ENCODE results near the gene MARF1.

DNA sequence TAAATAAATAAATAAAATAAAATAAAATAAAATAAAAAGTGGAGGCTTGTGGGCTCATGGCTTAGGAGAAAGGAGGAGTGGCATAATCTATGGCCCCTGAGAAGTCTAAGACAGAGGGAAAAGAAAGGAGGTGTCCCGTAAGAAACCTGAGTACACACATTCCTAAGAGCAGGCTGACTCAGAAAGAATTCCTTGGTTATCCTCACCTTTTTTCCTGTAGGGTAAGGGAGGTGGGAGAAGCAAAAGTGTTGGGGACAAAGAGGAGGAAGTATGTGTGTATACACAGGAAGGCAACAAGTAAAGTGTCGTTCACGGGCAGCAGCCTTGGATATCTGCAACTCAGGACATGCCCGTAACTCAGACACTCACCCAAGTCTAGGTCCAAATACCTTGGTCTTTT is 29.3 kb downstream of the MARF1 start:
- TF ChIP-seq, protein P1, sequence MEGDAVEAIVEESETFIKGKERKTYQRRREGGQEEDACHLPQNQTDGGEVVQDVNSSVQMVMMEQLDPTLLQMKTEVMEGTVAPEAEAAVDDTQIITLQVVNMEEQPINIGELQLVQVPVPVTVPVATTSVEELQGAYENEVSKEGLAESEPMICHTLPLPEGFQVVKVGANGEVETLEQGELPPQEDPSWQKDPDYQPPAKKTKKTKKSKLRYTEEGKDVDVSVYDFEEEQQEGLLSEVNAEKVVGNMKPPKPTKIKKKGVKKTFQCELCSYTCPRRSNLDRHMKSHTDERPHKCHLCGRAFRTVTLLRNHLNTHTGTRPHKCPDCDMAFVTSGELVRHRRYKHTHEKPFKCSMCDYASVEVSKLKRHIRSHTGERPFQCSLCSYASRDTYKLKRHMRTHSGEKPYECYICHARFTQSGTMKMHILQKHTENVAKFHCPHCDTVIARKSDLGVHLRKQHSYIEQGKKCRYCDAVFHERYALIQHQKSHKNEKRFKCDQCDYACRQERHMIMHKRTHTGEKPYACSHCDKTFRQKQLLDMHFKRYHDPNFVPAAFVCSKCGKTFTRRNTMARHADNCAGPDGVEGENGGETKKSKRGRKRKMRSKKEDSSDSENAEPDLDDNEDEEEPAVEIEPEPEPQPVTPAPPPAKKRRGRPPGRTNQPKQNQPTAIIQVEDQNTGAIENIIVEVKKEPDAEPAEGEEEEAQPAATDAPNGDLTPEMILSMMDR (IDR thresholded peaks at IDR 0.05), result no peak
- TF ChIP-seq POLR2AphosphoS5 (IDR thresholded peaks at IDR 0.05; ENCODE audit: low read depth, low read length) (no peak), TCF7L2 (IDR thresholded peaks at IDR 0.05; ENCODE audit: low read depth, low read length) (no peak)
